ENCODE results near the gene PPIAL4G.
"Not testable (repeated sequence)": the region's sequence is repeated elsewhere in the genome, so short reads cannot be mapped to it uniquely, and the experiment has no call there.

GRCh38 chr1:148512571-148513184 lies 29.6 kb upstream of the PPIAL4G start:
- not testable (repeated sequence) for TF ChIP-seq EP300 (IDR thresholded peaks at IDR 0.05; ENCODE audit: borderline replicate concordance in 1 of 2, control insufficient read depth in 1 of 2, low read depth in 2 of 2, low read length in 2 of 2); POLR2A (IDR thresholded peaks at IDR 0.05; ENCODE audit: low read depth, low read length); TARDBP (IDR thresholded peaks at IDR 0.05; ENCODE audit: borderline replicate concordance); ZBTB33 (IDR thresholded peaks at IDR 0.05)
